SK-N-MC (cell line): Measurements from ENCODE around the gene DOCK10.
A peak's percentile ranks its signal among the peaks of the same experiment; 100 is the strongest.
"Not testable (repeated sequence)": the region's sequence is repeated elsewhere in the genome, so short reads cannot be mapped to it uniquely, and the experiment has no call there.

Experiments used
- DNase-seq: peaks from one replicate; pipeline ENCODE4 v3.0.0-alpha.2; 2011; ENCODE audit warnings: low read depth, low spot score
- H3K27ac ChIP-seq: fragments of 200-600 bp; sonication (generic); 2 replicates; pipeline ENCODE4 v1.5.1; 2016; ENCODE audit warnings: mixed run types
- H3K36me3 ChIP-seq: fragments of 200-600 bp; sonication (generic); 2 replicates; pipeline ENCODE4 v1.6.1; 2017; ENCODE audit warnings: antibody characterized with exemption, low read length, mixed read lengths; ENCODE audit not compliant: insufficient read depth
- H3K4me3 ChIP-seq: fragments of 200-600 bp; sonication (generic); 2 replicates; pipeline ENCODE4 v1.5.1; 2016
- H3K9ac ChIP-seq: fragments of 200-600 bp; sonication (generic); 2 replicates; pipeline ENCODE4 v1.8.0; 2017; ENCODE audit warnings: mixed run types, mixed read lengths; ENCODE audit not compliant: insufficient read length
- H3K9me3 ChIP-seq: fragments of 200-600 bp; sonication (generic); 2 replicates; pipeline ENCODE4 v1.6.1; 2017; ENCODE audit warnings: low read depth, mild to moderate bottlenecking, antibody characterized with exemption, low read length, moderate library complexity, mixed read lengths
- EZH2 ChIP-seq: fragments of 200-600 bp; sonication (generic); IDR thresholded peaks from one replicate; pipeline ENCODE4 v1.6.1; 2017; ENCODE audit warnings: antibody characterized with exemption
- FOXP2 ChIP-seq: optimal IDR thresholded peaks from 2 replicates; pipeline ENCODE3; 2011; ENCODE audit warnings: mild to moderate bottlenecking, moderate library complexity; ENCODE audit not compliant: insufficient read depth; ENCODE audit errors: extremely low read length, control extremely low read depth
- POLR2AphosphoS5 ChIP-seq: IDR thresholded peaks from 2 replicates; pipeline ENCODE4 v1.6.1; 2012; ENCODE audit warnings: mild to moderate bottlenecking, low read depth, low read length, borderline replicate concordance

DOCK10 gene

DNA sequence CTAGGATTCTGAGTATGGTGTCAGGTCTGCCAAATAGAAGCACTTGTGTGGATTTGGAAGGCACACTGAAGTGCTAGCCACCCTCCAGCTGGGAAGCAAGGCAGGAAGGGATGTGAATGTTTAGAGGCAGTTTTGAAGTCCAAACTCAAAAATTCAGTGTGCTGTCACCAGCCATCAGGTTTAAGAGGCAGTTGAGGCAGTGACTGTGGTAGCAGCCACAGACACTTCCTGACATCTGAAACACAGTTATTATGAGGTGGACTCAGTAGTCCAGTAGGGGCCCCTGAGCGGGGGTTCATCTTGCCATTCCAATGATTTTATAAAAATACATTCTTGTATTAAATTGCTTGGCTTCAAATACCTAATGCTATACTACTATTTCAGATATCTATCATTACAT lies 13.4 kb upstream of the DOCK10 start:
- Histone ChIP-seq H3K36me3 (no peaks in the 10 kb centered on the region), H3K9me3 (no peaks in the 10 kb centered on the region), H3K9ac (no peak overlapping the region), H3K27ac (no peak overlapping the region), H3K4me3 (no peak overlapping the region)
- TF ChIP-seq FOXP2 = no peak
- TF ChIP-seq POLR2AphosphoS5 = no peak
- no peak for TF ChIP-seq EZH2
- DNase-seq = no peak

GRCh38 chr2:225052703-225053102 lies 10.4 kb upstream of the DOCK10 start:
- Histone ChIP-seq H3K4me3 (no peak overlapping the region), H3K9ac (no peak overlapping the region), H3K27ac (0 out of 2 replicates have a peak overlapping the region, but pooled peaks have one; percentile 16), H3K9me3 (no peaks in the 10 kb centered on the region), H3K36me3 (no peaks in the 10 kb centered on the region)
- TF ChIP-seq FOXP2 = no peak
- no peak for TF ChIP-seq POLR2AphosphoS5
- TF ChIP-seq EZH2 = no peak
- no peak for DNase-seq

DNA sequence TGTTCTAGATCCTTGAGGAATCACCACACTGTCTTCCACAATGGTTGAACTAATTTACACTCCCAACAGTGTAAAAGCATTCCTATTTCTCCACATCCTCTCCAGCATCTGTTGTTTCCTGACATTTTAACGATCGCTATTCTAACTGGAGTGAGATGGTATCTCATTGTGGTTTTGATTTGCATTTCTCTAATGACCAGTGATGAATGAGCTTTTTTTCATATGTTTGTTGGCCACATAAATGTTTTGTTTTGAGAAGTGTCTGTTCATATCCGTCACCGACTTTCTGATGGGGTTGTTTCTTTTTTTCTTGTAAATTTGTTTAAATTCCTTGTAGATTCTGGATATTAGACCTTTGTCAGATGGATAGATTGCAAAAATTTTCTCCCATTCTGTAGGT lies 5.2 kb upstream of the DOCK10 start:
- H3K4me3 ChIP-seq, H3K36me3 ChIP-seq, H3K27ac ChIP-seq, H3K9me3 ChIP-seq, H3K9ac ChIP-seq, DNase-seq: not testable (repeated sequence)

DNA sequence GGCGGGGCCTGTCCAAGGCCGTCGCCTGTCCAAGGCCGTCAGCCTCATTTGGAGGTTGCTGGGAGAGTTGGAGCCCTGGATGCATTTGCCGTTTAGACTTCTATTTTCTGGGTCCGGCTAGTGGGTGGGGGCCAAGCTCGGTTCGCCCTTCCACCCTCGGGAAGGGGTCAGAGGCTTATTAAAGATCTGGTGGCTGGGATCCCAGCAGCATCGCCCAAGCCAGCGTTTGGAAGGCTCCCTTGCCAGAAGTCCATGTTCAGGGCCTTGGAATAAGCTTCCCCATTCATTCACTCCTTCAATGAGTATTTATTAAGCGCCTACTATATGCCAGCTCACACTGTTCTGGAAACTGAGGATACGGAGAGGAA lies 516 bp upstream of the DOCK10 start:
- Histone ChIP-seq H3K27ac (no peak overlapping the region), H3K9ac (peak overlapping the region; percentile 54)

GRCh38 chr2:225041207-225041850 lies 939 bp downstream of the DOCK10 start:
- no peak for DNase-seq
- TF ChIP-seq FOXP2 (no peak), POLR2AphosphoS5 (no peak), EZH2 (no peak)
- H3K4me3 ChIP-seq = peak overlapping the region; percentile 82
- no peak overlapping the region for H3K9ac ChIP-seq
- no peaks in the 10 kb centered on the region for H3K9me3 ChIP-seq
- H3K27ac ChIP-seq = no peak overlapping the region
- H3K36me3 ChIP-seq = no peaks in the 10 kb centered on the region

More for the DNA sequence above, 516 bp upstream of the DOCK10 start:
- TF ChIP-seq POLR2AphosphoS5 (no peak), EZH2 (no peak), FOXP2 (no peak)
- H3K4me3 ChIP-seq = peak overlapping the region; percentile 82
- no peaks in the 10 kb centered on the region for H3K36me3 ChIP-seq
- no peak for DNase-seq
- H3K9me3 ChIP-seq = no peaks in the 10 kb centered on the region

GRCh38 chr2:225040856-225041206 lies 1.4 kb downstream of the DOCK10 start:
- H3K36me3 ChIP-seq = no peaks in the 10 kb centered on the region
- DNase-seq = no peak
- H3K9ac ChIP-seq = no peak overlapping the region
- no peak for TF ChIP-seq EZH2
- TF ChIP-seq POLR2AphosphoS5 = no peak
- no peak for TF ChIP-seq FOXP2
- H3K27ac ChIP-seq = no peak overlapping the region
- H3K4me3 ChIP-seq = no peak overlapping the region
- H3K9me3 ChIP-seq = no peaks in the 10 kb centered on the region

GRCh38 chr2:225040142-225040541 lies 2.1 kb downstream of the DOCK10 start:
- no peak for DNase-seq
- Histone ChIP-seq H3K9me3 (no peaks in the 10 kb centered on the region), H3K4me3 (no peak overlapping the region), H3K27ac (no peak overlapping the region), H3K9ac (no peak overlapping the region), H3K36me3 (no peaks in the 10 kb centered on the region)
- TF ChIP-seq FOXP2 = no peak
- no peak for TF ChIP-seq EZH2
- TF ChIP-seq POLR2AphosphoS5 = no peak

GRCh38 chr2:225038231-225038523 lies 4.1 kb downstream of the DOCK10 start:
- H3K9ac ChIP-seq = no peak overlapping the region
- no peaks in the 10 kb centered on the region for H3K36me3 ChIP-seq
- H3K9me3 ChIP-seq = no peaks in the 10 kb centered on the region
- H3K27ac ChIP-seq = no peak overlapping the region
- H3K4me3 ChIP-seq = no peak overlapping the region
- TF ChIP-seq EZH2 (no peak), FOXP2 (no peak), POLR2AphosphoS5 (no peak)
- DNase-seq = no peak

DNA sequence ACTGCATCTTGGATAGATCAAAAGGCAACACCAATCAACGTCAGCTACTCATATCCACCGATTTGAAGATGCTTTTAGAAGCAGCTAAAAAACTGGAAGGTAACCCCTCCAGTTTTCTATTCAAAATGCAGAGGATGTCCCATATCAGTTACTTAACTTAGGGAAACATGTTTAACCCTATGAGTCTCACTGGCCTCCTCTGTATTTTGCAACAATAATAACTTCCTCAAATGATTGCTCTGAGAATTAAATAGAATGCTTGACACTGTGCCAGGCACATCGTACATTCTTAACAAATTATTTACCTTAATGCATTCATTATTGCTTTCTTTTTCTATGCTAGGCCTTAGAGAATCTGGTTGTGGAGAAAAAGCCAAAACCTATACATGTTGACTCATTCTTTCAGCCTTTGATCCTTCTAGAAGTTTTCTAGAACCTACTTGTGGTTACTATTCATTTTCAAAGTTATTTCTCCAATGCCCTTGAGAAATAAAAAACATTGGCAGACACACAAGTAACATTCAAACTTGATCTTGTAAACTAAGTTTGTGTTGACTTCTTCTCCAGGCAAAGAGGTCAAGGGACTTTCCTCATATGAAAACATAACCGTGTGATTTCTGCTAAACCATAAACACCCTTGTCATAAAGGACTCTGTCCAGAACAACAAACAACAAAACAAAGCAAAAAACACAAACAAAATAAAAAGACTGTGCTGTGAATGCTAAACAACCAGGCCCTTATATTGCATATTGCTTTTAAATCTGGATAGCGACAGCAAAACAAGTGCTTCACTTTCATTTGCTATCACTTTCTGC lies 4.6 kb downstream of the DOCK10 start:
- Histone ChIP-seq H3K9ac (no peak overlapping the region), H3K27ac (no peak overlapping the region), H3K36me3 (no peaks in the 10 kb centered on the region), H3K4me3 (no peak overlapping the region), H3K9me3 (no peaks in the 10 kb centered on the region)
- DNase-seq = no peak
- TF ChIP-seq FOXP2 = no peak
- no peak for TF ChIP-seq EZH2
- no peak for TF ChIP-seq POLR2AphosphoS5
